PC-3 (cell line): Measurements from ENCODE around the gene FAM20B. TPM values are rescaled to one million over a fixed set of nuclear protein-coding genes. Genes with fewer than 3 reads are reported as not detected.

Experiments
- ATAC-seq: fragments of 200-7000 bp; cut with Tn5 transposase; 2 replicates; pipeline ENCODE4 v1.9.1; 2020; ENCODE audit warnings: mild to moderate bottlenecking, moderate library complexity
- BruUV-seq: library from RNA; stranded (reverse); fragments of 400-500 nt; replicated peaks from 2 replicates; lab custom pipeline; 2021; lab: Mats Ljungman, UMichigan
- CTCF ChIA-PET: fragments of 300-600 bp; sonication (Branson Sonifier 250); formaldehyde crosslinking; loops from one replicate; lab custom pipeline; 2022; ENCODE audit warnings: antibody characterized with exemption; lab: Charles Lee
- POLR2A ChIA-PET: fragments of 300-600 bp; sonication (Branson Sonifier 250); formaldehyde crosslinking; loops from one replicate; lab custom pipeline; 2022; ENCODE audit warnings: antibody characterized with exemption; ENCODE audit not compliant: unreplicated experiment; lab: Charles Lee
- DNase-seq: peaks from one replicate; pipeline ENCODE4 v3.0.0-alpha.2; 2015
- H2AFZ ChIP-seq: fragments of 300-600 bp; sonication (generic); 2 replicates; pipeline ENCODE4 v1.6.0; 2016; ENCODE audit warnings: antibody characterized with exemption, low read length
- H3F3A ChIP-seq: fragments of 300-600 bp; sonication (generic); one replicate; pipeline ENCODE4 v1.6.0; 2017; ENCODE audit warnings: antibody characterized with exemption, low read length, control low read depth, mild to moderate bottlenecking; ENCODE audit not compliant: unreplicated experiment
- H3K27ac ChIP-seq: fragments of 300-600 bp; sonication (generic); 2 replicates; pipeline ENCODE4 v1.5.1; 2016; ENCODE audit warnings: mild to moderate bottlenecking, low read length
- H3K27me3 ChIP-seq: fragments of 300-600 bp; sonication (generic); 2 replicates; pipeline ENCODE4 v1.6.1; 2016; ENCODE audit warnings: low read length, mixed read lengths
- H3K36me3 ChIP-seq: fragments of 300-600 bp; sonication (generic); 2 replicates; pipeline ENCODE4 v1.6.1; 2016; ENCODE audit warnings: low read depth, mixed run types, low read length, mixed read lengths
- H3K4me1 ChIP-seq: fragments of 300-600 bp; sonication (generic); 2 replicates; pipeline ENCODE4 v1.5.1; 2016; ENCODE audit warnings: low read length; ENCODE audit not compliant: insufficient read depth
- H3K4me2 ChIP-seq: fragments of 300-600 bp; sonication (generic); 2 replicates; pipeline ENCODE4 v1.6.0; 2016; ENCODE audit warnings: low read length
- H3K4me3 ChIP-seq: fragments of 300-600 bp; sonication (generic); 2 replicates; pipeline ENCODE4 v1.5.1; 2016; ENCODE audit warnings: mild to moderate bottlenecking, low read length, mixed read lengths
- H3K79me2 ChIP-seq: fragments of 300-600 bp; sonication (generic); 2 replicates; pipeline ENCODE4 v1.6.1; 2017; ENCODE audit warnings: low read length, mixed read lengths
- H3K9ac ChIP-seq: fragments of 300-600 bp; sonication (generic); 2 replicates; pipeline ENCODE4 v1.6.0; 2016; ENCODE audit warnings: mild to moderate bottlenecking, low read length
- H3K9me2 ChIP-seq: fragments of 300-600 bp; sonication (generic); replicated peaks from 2 replicates; pipeline ENCODE4 v1.6.1; 2016; ENCODE audit warnings: mixed run types, low read length, mixed read lengths
- H3K9me3 ChIP-seq: fragments of 300-600 bp; sonication (generic); 2 replicates; pipeline ENCODE4 v1.6.1; 2016; ENCODE audit warnings: low read length, mixed read lengths
- H4K20me1 ChIP-seq: fragments of 300-600 bp; sonication (generic); 2 replicates; pipeline ENCODE4 v1.6.1; 2016; ENCODE audit warnings: low read length, mixed read lengths
- CTCF ChIP-seq: fragments of 300-600 bp; sonication (generic); conservative IDR thresholded peaks from 2 replicates; pipeline ENCODE4 v1.5.1; 2017; ENCODE audit warnings: antibody characterized with exemption, low read depth, mild to moderate bottlenecking, low read length
- EZH2 ChIP-seq: fragments of 300-600 bp; sonication (generic); IDR thresholded peaks from one replicate; pipeline ENCODE4 v1.6.1; 2017; ENCODE audit warnings: antibody characterized with exemption, mild to moderate bottlenecking, low read length; ENCODE audit not compliant: unreplicated experiment
- EZH2phosphoT487 ChIP-seq: fragments of 300-600 bp; sonication (generic); IDR thresholded peaks from 2 replicates; pipeline ENCODE4 v1.6.1; 2018; ENCODE audit warnings: mild to moderate bottlenecking, antibody characterized with exemption, low read length, borderline replicate concordance
- intact Hi-C: fragments of 100-400 bp; cut with micrococcal nuclease; formaldehyde crosslinking; loops from 2 replicates; pipeline ENCODE4 v1.9.0; 2023
- total RNA-seq: library from RNA; depleted of rRNA; stranded (reverse); fragments of >200 nt; gene quantifications from 2 replicates; pipeline ENCODE4 v1.2.3, GENCODE V29; 2014

The FAM20B gene
- total RNA-seq, 1 experiment from 2014 or later, result 21.1 TPM

GRCh38 chr1:179021873-179022272 is 3.8 kb upstream of the FAM20B start:
- ATAC-seq, result no peak
- H3K4me1 ChIP-seq, result peaks cover 27% of the 10 kb centered on the region
- H2AFZ ChIP-seq, result no peak overlapping the region
- intact Hi-C loops, result no loop called here
- no peaks in the 10 kb centered on the region for H3K9me3 ChIP-seq
- no peak overlapping the region for H3K27ac ChIP-seq
- H3K79me2 ChIP-seq, result peaks cover 7% of the 10 kb centered on the region
- TF ChIP-seq EZH2, result no peak
- no peak for TF ChIP-seq EZH2phosphoT487
- no peak for TF ChIP-seq CTCF
- no peaks in the 10 kb centered on the region for H4K20me1 ChIP-seq
- H3K4me2 ChIP-seq, result no peak overlapping the region
- no peaks in the 10 kb centered on the region for H3K9me2 ChIP-seq
- H3F3A ChIP-seq, result no peaks in the 10 kb centered on the region
- H3K36me3 ChIP-seq, result no peaks in the 10 kb centered on the region
- H3K27me3 ChIP-seq, result no peaks in the 10 kb centered on the region
- no peak overlapping the region for H3K4me3 ChIP-seq
- POLR2A ChIA-PET, result no interaction called here
- BruUV-seq, result no TSS peak
- no peak overlapping the region for H3K9ac ChIP-seq
- no peak for DNase-seq
- CTCF ChIA-PET, result no interaction called here

- Histone ChIP-seq H3K9me2 (no peaks in the 10 kb centered on the region), H3K4me2 (no peak overlapping the region), H3K4me1 (peaks cover 19% of the 10 kb centered on the region; the same call in 1 of the 2 replicates), H3K9me3 (no peaks in the 10 kb centered on the region), H3K27me3 (no peaks in the 10 kb centered on the region), H4K20me1 (no peaks in the 10 kb centered on the region), H3K27ac (no peak overlapping the region), H2AFZ (no peak overlapping the region), H3K79me2 (peaks cover 30% of the 10 kb centered on the region), H3K36me3 (no peaks in the 10 kb centered on the region), H3K9ac (no peak overlapping the region), H3F3A (no peaks in the 10 kb centered on the region), H3K4me3 (no peak overlapping the region)
- POLR2A ChIA-PET, result no interaction called here
- no peak for TF ChIP-seq CTCF
- no peak for TF ChIP-seq EZH2phosphoT487
- no peak for TF ChIP-seq EZH2
- ATAC-seq (no peak), DNase-seq (no peak)
- no TSS peak for BruUV-seq
- CTCF ChIA-PET, result no interaction called here
- intact Hi-C loops, result no loop called here
These were observed 1.6 kb upstream of the FAM20B start for GRCh38 chr1:179023946-179024650.
